ENCODE results near the gene TMIGD3.
"Not testable (repeated sequence)": the region's sequence is repeated elsewhere in the genome, so short reads cannot be mapped to it uniquely, and the experiment has no call there.

TMIGD3 gene

DNA sequence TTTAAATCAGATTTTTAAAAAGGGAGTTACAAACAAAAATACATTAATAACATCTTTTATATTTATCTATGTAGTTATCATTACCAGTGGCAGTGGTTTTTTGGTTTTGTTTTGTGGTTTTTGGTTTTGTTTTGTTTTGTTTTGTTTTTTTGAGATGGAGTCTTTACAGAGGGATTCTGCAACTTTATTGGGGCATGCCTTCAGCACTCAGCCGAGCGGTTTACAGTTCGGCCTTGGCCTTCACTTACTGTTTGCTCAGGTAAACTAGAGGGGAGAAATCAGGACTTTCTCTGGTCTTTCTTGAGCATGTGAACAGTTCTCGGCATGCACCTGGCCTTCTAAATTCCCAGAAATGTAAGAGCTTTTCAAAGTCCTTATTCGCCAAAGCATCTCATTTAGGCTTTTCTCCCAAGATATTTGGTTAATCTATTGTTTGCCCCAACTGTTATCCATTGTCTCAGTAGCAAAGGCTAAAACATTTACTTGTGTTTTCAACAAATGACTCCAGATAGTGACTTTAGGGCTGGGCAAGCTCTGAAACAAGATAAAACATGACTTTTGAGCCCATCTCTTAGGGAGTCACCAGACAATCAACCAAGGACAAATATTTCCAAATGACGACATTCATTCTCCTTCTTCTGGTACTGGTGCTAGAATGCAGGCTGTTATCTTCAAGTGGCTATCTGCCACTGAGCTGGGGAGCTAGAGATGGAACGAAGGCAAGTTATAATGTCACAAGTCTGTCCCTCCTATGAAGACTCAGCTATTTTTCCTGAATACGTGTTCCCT, 48.4 kb upstream of the TMIGD3 start:
- Histone ChIP-seq H3K9me2 (replicated peaks; ENCODE audit: insufficient read depth, low read length) (no peaks in the 10 kb centered on the region), H3K79me2 (ENCODE audit: insufficient read depth, low read length) (no peaks in the 10 kb centered on the region), H2AFZ (ENCODE audit: low read depth, low read length, severe bottlenecking) (no peak overlapping the region), H3K4me3 (ENCODE audit: insufficient read depth, low read length, poor library complexity, severe bottlenecking) (no peak overlapping the region), H4K20me1 (ENCODE audit: low read depth, low read length) (no peaks in the 10 kb centered on the region), H3K36me3 (ENCODE audit: low read length) (no peaks in the 10 kb centered on the region), H3F3A (ENCODE audit: insufficient read depth) (no peaks in the 10 kb centered on the region), H3K9me3 (ENCODE audit: insufficient read depth, low read length) (no peaks in the 10 kb centered on the region), H3K4me2 (ENCODE audit: low read depth, low read length, poor library complexity, severe bottlenecking) (no peak overlapping the region), H3K9ac (ENCODE audit: low read length) (no peak overlapping the region), H3K27ac (ENCODE audit: low read depth, low read length) (no peak overlapping the region), H3K27me3 (ENCODE audit: low read length) (no peaks in the 10 kb centered on the region)
- TF ChIP-seq, protein P1, sequence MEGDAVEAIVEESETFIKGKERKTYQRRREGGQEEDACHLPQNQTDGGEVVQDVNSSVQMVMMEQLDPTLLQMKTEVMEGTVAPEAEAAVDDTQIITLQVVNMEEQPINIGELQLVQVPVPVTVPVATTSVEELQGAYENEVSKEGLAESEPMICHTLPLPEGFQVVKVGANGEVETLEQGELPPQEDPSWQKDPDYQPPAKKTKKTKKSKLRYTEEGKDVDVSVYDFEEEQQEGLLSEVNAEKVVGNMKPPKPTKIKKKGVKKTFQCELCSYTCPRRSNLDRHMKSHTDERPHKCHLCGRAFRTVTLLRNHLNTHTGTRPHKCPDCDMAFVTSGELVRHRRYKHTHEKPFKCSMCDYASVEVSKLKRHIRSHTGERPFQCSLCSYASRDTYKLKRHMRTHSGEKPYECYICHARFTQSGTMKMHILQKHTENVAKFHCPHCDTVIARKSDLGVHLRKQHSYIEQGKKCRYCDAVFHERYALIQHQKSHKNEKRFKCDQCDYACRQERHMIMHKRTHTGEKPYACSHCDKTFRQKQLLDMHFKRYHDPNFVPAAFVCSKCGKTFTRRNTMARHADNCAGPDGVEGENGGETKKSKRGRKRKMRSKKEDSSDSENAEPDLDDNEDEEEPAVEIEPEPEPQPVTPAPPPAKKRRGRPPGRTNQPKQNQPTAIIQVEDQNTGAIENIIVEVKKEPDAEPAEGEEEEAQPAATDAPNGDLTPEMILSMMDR (IDR thresholded peaks at IDR 0.05; ENCODE audit: insufficient read depth, low read length, poor library complexity, severe bottlenecking) = no peak
- TF ChIP-seq EZH2phosphoT487 (conservative IDR thresholded peaks at IDR 0.05; ENCODE audit: low read length) = no peak

- H2AFZ ChIP-seq (ENCODE audit: low read depth, low read length, severe bottlenecking); H3K27ac ChIP-seq (ENCODE audit: low read depth, low read length); H3K36me3 ChIP-seq (ENCODE audit: low read length); H3K9me3 ChIP-seq (ENCODE audit: insufficient read depth, low read length); H4K20me1 ChIP-seq (ENCODE audit: low read depth, low read length); H3K9ac ChIP-seq (ENCODE audit: low read length); H3K79me2 ChIP-seq (ENCODE audit: insufficient read depth, low read length); H3K9me2 ChIP-seq (replicated peaks; ENCODE audit: insufficient read depth, low read length); H3K4me3 ChIP-seq (ENCODE audit: insufficient read depth, low read length, poor library complexity, severe bottlenecking); H3F3A ChIP-seq (ENCODE audit: insufficient read depth); H3K27me3 ChIP-seq (ENCODE audit: low read length); H3K4me2 ChIP-seq (ENCODE audit: low read depth, low read length, poor library complexity, severe bottlenecking): not testable (repeated sequence)
Measured at GRCh38 chr1:111547786-111548185, 44.4 kb upstream of the TMIGD3 start.

DNA sequence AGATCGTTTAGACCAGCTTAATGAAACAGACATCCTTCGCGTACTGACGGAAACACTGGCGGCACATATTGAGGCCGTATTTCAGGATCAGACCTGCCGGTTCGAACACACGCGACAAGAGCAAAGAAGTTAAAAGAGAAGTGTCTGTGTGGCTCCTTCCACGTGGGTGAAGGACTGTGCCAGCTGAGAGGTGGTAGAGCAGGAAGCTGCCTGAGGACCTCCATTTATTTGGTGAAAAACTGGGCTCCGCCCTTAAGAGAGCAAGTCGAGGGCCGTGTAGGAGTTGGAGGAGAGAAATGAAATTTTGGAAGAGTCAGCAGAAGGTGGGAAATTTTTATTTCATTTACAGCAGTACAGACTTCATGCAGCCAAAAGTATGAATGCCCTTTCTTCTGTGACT, 38.8 kb upstream of the TMIGD3 start:
- Histone ChIP-seq H3K4me2 (ENCODE audit: low read depth, low read length, poor library complexity, severe bottlenecking) (no peak overlapping the region), H3K79me2 (ENCODE audit: insufficient read depth, low read length) (no peaks in the 10 kb centered on the region), H3K9me2 (replicated peaks; ENCODE audit: insufficient read depth, low read length) (no peaks in the 10 kb centered on the region), H3K27ac (ENCODE audit: low read depth, low read length) (no peak overlapping the region), H2AFZ (ENCODE audit: low read depth, low read length, severe bottlenecking) (no peak overlapping the region), H3K4me3 (ENCODE audit: insufficient read depth, low read length, poor library complexity, severe bottlenecking) (no peak overlapping the region), H3K27me3 (ENCODE audit: low read length) (no peaks in the 10 kb centered on the region), H3F3A (ENCODE audit: insufficient read depth) (no peaks in the 10 kb centered on the region), H3K9ac (ENCODE audit: low read length) (no peak overlapping the region), H3K9me3 (ENCODE audit: insufficient read depth, low read length) (no peaks in the 10 kb centered on the region), H4K20me1 (ENCODE audit: low read depth, low read length) (no peaks in the 10 kb centered on the region), H3K36me3 (ENCODE audit: low read length) (no peaks in the 10 kb centered on the region)
- no peak for TF ChIP-seq EZH2phosphoT487 (conservative IDR thresholded peaks at IDR 0.05; ENCODE audit: low read length)
- TF ChIP-seq, protein P1 (IDR thresholded peaks at IDR 0.05; ENCODE audit: insufficient read depth, low read length, poor library complexity, severe bottlenecking) = no peak

DNA sequence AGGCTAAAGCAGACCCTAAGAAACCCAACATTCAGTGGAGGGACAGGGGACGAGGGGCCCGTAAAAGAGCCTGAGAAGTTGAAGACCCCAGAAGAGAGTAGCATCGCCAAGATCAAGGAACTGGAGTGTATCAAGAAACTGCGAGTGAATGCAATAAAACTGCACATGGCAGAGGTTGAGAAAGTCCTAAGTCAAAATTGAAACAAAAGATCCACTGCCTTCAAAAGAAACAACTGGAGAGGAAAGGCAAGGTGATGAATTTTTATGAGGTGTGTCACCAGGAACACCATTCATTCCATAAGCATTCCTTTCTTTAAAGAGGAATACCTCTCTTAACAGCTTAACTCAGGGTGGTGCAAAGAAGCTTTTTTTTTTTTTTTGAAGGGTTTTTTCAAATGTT, 38.3 kb upstream of the TMIGD3 start:
- Histone ChIP-seq H3K9ac (ENCODE audit: low read length) (no peak overlapping the region), H3K27me3 (ENCODE audit: low read length) (no peaks in the 10 kb centered on the region), H3K4me3 (ENCODE audit: insufficient read depth, low read length, poor library complexity, severe bottlenecking) (no peak overlapping the region), H3K4me2 (ENCODE audit: low read depth, low read length, poor library complexity, severe bottlenecking) (no peak overlapping the region), H3K9me3 (ENCODE audit: insufficient read depth, low read length) (no peaks in the 10 kb centered on the region), H3F3A (ENCODE audit: insufficient read depth) (no peaks in the 10 kb centered on the region), H3K9me2 (replicated peaks; ENCODE audit: insufficient read depth, low read length) (no peaks in the 10 kb centered on the region), H3K36me3 (ENCODE audit: low read length) (no peaks in the 10 kb centered on the region), H3K27ac (ENCODE audit: low read depth, low read length) (no peak overlapping the region), H3K79me2 (ENCODE audit: insufficient read depth, low read length) (no peaks in the 10 kb centered on the region), H4K20me1 (ENCODE audit: low read depth, low read length) (no peaks in the 10 kb centered on the region), H2AFZ (ENCODE audit: low read depth, low read length, severe bottlenecking) (no peak overlapping the region)
- TF ChIP-seq, protein P1 (IDR thresholded peaks at IDR 0.05; ENCODE audit: insufficient read depth, low read length, poor library complexity, severe bottlenecking) = no peak
- TF ChIP-seq EZH2phosphoT487 (conservative IDR thresholded peaks at IDR 0.05; ENCODE audit: low read length) = no peak
